ENCODE measurements around the gene ANKDD1A.

Gene ANKDD1A

DNA sequence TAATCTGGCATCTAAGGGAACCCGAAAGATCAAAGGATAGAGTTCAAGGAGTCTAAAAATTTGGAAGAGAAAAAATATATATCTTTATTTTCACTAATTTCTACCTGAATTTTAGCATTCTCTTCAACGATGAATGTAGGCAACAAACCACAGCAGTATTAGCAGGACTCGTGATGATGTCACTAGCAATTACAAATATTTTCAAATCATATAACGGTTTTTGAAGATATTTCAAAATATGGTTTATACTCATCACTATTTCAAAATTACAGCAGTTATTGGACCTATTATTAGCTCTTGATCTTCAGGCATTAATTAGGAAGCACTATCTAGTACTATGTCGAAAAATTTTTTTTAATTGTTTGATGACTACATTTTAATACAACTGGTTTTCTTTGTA is 27.0 kb upstream of the ANKDD1A start:
- no peak for DNase-seq (ENCODE audit: low read depth)
- TF ChIP-seq, protein P1, sequence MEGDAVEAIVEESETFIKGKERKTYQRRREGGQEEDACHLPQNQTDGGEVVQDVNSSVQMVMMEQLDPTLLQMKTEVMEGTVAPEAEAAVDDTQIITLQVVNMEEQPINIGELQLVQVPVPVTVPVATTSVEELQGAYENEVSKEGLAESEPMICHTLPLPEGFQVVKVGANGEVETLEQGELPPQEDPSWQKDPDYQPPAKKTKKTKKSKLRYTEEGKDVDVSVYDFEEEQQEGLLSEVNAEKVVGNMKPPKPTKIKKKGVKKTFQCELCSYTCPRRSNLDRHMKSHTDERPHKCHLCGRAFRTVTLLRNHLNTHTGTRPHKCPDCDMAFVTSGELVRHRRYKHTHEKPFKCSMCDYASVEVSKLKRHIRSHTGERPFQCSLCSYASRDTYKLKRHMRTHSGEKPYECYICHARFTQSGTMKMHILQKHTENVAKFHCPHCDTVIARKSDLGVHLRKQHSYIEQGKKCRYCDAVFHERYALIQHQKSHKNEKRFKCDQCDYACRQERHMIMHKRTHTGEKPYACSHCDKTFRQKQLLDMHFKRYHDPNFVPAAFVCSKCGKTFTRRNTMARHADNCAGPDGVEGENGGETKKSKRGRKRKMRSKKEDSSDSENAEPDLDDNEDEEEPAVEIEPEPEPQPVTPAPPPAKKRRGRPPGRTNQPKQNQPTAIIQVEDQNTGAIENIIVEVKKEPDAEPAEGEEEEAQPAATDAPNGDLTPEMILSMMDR (conservative IDR thresholded peaks at IDR 0.05; ENCODE audit: low read length) = no peak
- no peak overlapping the region for H3K4me3 ChIP-seq (ENCODE audit: low read length)

DNA sequence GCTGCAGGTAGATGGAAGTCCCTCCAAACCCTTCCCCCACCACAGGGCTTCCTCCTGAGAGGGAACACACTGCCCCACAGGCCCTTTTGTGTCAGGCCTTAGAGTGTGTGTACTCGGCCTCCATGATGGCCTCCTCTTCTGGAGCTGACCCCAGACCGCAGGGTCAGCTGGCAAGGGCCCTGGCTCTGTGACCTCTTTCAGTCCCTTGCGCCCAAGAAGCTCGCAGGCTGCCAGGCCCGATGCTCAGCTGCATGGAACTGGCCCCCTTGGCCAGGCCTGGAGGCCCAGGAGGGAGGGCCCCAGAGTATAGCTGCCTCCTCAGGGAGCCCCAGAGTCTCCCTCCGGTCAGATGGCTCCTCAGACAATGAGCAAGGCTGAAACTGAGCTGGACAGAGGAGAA is 23.4 kb upstream of the ANKDD1A start:
- TF ChIP-seq, protein P1 (conservative IDR thresholded peaks at IDR 0.05; ENCODE audit: low read length) = no peak
- no peak for DNase-seq (ENCODE audit: low read depth)
- no peak overlapping the region for H3K4me3 ChIP-seq (ENCODE audit: low read length)

DNA sequence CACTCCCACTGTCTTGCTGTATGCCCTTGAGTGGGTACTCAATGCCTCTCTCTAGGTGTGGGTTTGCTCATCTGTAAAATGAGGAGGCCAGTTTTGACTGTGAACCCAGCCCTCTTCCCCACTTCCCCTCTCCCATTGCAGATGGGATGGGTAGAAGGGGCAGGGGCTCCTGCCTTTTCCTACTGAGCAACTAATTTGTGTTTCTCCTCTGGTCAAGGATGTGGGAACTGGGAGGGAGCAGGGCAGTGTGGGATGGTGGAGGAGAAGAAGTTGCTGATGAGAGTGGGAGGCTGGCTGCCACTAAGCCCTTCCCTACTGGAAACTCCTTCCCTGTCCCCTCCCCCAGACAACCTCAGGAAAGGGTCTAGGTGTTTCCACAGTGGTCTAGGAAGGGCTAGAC is 20.1 kb upstream of the ANKDD1A start:
- DNase-seq (ENCODE audit: low read depth) = no peak
- no peak overlapping the region for H3K4me3 ChIP-seq (ENCODE audit: low read length)
- TF ChIP-seq, protein P1 (conservative IDR thresholded peaks at IDR 0.05; ENCODE audit: low read length) = no peak

DNA sequence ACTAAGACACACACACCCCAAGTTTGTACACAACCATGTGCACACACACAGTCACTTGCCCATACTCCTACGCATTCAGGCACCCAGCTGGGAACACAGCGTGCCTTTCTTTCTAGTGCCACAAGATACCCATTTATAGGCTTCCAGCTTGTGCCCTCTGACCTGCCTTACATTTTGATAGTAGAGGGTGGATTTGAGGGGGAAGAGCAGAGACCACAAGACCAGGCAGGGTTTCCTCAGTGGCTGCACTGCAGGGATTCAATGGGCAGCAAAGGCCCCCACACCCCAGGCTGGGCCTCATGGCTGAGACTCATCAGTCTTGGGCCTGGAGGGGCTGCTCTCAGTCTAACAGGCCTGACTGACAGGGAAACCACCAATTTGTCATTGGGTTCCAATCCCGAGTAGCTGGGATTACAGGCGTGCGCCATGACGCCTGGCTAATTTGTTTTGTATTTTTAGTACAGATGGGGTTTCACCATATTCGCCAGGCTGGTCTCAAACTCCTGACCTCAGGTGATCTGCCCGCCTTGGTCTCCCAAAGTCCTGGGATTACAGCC is 18.8 kb upstream of the ANKDD1A start:
- TF ChIP-seq, protein P1 (conservative IDR thresholded peaks at IDR 0.05; ENCODE audit: low read length) = no peak
- H3K4me3 ChIP-seq (ENCODE audit: low read length) = no peak overlapping the region
- DNase-seq (ENCODE audit: low read depth) = no peak

DNA sequence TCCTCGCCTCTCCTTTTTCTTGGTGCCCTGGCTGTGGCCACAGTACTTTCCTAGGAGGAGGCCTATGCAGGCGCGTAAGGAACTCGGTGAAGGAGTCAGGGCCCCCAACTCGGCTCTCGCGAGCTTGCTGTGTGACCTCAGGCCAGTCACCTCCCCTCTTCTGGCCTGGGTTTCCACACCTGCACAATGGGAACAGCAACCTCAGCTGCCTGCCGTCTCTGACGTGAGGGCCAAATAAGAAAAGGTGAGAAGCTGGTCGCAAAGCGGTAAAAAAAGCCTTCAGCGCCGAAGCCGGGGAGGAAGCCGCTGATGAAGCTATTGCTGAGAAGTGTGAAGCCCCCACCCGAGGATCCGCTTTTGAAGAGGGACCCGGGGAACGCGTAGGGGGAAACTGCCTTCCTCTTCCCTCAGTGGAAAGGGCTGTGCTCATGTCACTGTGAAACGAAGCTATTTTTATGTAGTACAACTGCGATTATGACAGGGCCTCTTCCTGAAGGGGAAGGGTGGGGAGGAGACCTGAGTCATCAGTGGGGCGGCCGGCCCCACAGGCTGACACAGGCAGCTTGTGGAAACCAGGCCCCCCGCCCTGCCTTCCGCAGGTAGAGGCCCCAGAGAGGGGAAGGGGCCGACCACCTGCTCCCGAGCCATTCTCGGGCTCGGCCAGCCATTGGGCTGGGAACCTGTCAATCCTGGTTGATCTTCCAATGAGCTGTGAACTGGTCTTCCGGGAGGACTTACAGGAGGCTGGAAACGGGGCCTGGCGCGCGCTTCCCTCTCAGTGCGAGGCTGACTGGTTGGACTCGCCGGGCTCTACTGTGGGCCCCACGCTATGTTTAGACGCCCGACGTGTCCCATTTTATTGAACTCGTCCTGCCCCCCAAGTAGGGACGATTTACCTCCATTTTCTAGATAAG is 18.0 kb upstream of the ANKDD1A start:
- peak overlapping the region; percentile 9 for H3K4me3 ChIP-seq (ENCODE audit: low read length)
- peak; percentile 95 for DNase-seq (ENCODE audit: low read depth)
- TF ChIP-seq, protein P1 (conservative IDR thresholded peaks at IDR 0.05; ENCODE audit: low read length) = no peak

DNA sequence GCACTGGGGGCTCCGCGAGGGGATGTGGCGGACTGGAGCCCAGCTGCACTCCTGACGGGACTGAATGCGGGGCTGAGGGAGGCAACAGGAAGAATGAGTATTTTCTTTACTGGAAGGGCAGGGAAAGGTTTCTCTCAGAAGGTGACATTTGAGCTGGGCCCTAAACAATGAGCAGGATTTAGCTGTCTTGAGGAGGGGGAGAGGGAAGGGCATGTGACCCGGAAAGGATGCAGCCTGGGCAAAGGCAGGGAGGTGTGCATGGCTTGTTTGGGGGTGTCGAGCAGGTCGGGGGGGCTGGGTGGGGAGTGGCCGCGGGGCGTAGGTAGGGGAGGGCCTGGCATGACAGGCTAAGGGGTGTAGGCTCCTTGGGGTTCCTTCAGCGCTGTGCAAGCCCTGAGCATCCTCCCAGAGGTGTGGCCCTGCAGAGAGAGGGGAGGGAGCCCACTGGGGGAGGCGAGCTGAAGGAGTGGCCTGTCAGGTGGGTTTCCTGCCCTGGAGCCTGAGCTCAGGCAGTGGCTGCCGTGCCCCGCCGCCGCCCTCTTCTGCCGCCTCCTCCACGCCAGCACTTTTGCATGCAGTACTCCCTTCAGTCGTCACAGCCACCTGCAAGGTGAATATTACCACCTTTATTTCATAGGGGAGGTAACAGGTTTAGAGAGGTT is 17.2 kb upstream of the ANKDD1A start:
- TF ChIP-seq, protein P1 (conservative IDR thresholded peaks at IDR 0.05; ENCODE audit: low read length) = no peak
- no peak for DNase-seq (ENCODE audit: low read depth)
- no peak overlapping the region; the same call in 1 of the 2 replicates for H3K4me3 ChIP-seq (ENCODE audit: low read length)
